Adipose tissue (tissue), 3 donors: Measurements from ENCODE around the gene OR4K1. TPM values are rescaled to one million over a fixed set of nuclear protein-coding genes. Genes with fewer than 3 reads are reported as not detected.

Source experiments
- polyA plus RNA-seq, 3 donors: library from polyadenylated mRNA; stranded (reverse); fragments of 200-250 nt; gene quantifications; one replicate each; pipeline ENCODE4 v1.2.3, GENCODE V29; 2013
- donor health status: healthy with polysubstance abuse.
- donor health status: Bipolar disorder and iron deficiency.
- donor health status: healthy.

Gene OR4K1
- polyA plus RNA-seq, 3 donors = not detected

Other genes starting within 250 kb of the OR4K1 start
- gene OR11H2, start 217.0 kb upstream of the OR4K1 start, polyA plus RNA-seq = not detected
- not detected for gene OR4Q3, start 187.3 kb upstream of the OR4K1 start, polyA plus RNA-seq
- not detected for gene OR4M1, start 157.4 kb upstream of the OR4K1 start, polyA plus RNA-seq
- gene OR4N2, start 127.1 kb upstream of the OR4K1 start, polyA plus RNA-seq = not detected
- not detected for gene OR4K2, start 55.8 kb upstream of the OR4K1 start, polyA plus RNA-seq
- not detected for gene OR4K5, start 10.3 kb upstream of the OR4K1 start, polyA plus RNA-seq
- gene OR4K15, start 44.7 kb downstream of the OR4K1 start, polyA plus RNA-seq = not detected
- not detected for gene OR4Q2, start 71.2 kb downstream of the OR4K1 start, polyA plus RNA-seq
- not detected for gene OR4K14, start 88.4 kb downstream of the OR4K1 start, polyA plus RNA-seq
- not detected for gene OR4K13, start 105.1 kb downstream of the OR4K1 start, polyA plus RNA-seq
- not detected for gene OR4L1, start 129.1 kb downstream of the OR4K1 start, polyA plus RNA-seq
- gene OR4K17, start 179.8 kb downstream of the OR4K1 start, polyA plus RNA-seq = not detected
- gene OR4N5, start 207.9 kb downstream of the OR4K1 start, polyA plus RNA-seq = not detected